22Rv1 (cell line): ENCODE measurements around the gene SKOR1.

Experiments used
- CTCF ChIP-seq: fragments of 450-650 bp; IDR thresholded peaks from 2 replicates; pipeline ENCODE4 v1.5.1; 2017; ENCODE audit warnings: mild to moderate bottlenecking
- ZFX ChIP-seq: fragments of 450-650 bp; IDR thresholded peaks from 2 replicates; pipeline ENCODE4 v1.6.1; 2017; ENCODE audit warnings: antibody characterized with exemption, borderline replicate concordance

GRCh38 chr15:67812241-67812644, 13.1 kb upstream of the SKOR1 start:
- TF ChIP-seq CTCF (no peak), ZFX (no peak)
